ENCODE data around the gene JAZF1. TPM values are rescaled to one million over a fixed set of nuclear protein-coding genes. Genes with fewer than 3 reads are reported as not detected.

JAZF1 gene
- total and polyA plus RNA-seq, 2 of the 8 experiments (the other 6 are each of a cell fraction or from before 2014, with no cell fraction given), result 2.6 to 21.8 TPM

DNA sequence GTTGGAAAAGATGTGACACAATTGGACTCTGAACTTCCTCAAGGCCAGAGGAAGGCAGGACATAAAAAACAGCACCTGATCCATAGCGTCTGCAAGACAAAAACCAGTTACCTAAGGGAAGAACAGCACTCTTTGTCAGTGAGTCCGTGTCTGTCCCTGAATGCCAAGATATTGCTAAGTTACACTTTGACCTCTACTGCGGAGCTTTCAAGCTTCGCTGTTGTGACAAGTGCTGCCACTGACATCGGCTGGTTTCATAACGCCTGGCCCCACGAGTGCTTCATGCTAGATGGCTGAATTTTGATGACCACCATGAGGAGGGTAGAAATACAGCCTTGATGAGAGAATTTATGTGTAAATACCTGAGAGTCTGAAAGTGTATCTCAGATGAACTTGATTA lies 49.7 kb upstream of the JAZF1 start (continued):
- no peak for TF ChIP-seq CTBP2 (IDR thresholded peaks at IDR 0.05; ENCODE audit: borderline replicate concordance, insufficient read depth, insufficient read length, low read length)
- TF ChIP-seq, protein P1, sequence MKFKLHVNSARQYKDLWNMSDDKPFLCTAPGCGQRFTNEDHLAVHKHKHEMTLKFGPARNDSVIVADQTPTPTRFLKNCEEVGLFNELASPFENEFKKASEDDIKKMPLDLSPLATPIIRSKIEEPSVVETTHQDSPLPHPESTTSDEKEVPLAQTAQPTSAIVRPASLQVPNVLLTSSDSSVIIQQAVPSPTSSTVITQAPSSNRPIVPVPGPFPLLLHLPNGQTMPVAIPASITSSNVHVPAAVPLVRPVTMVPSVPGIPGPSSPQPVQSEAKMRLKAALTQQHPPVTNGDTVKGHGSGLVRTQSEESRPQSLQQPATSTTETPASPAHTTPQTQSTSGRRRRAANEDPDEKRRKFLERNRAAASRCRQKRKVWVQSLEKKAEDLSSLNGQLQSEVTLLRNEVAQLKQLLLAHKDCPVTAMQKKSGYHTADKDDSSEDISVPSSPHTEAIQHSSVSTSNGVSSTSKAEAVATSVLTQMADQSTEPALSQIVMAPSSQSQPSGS (IDR thresholded peaks at IDR 0.05; ENCODE audit: low read length), result no peak
- TF ChIP-seq, protein P2, sequence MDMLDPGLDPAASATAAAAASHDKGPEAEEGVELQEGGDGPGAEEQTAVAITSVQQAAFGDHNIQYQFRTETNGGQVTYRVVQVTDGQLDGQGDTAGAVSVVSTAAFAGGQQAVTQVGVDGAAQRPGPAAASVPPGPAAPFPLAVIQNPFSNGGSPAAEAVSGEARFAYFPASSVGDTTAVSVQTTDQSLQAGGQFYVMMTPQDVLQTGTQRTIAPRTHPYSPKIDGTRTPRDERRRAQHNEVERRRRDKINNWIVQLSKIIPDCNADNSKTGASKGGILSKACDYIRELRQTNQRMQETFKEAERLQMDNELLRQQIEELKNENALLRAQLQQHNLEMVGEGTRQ (IDR thresholded peaks at IDR 0.05; ENCODE audit: low read length), result no peak

Measured in H1 (cell line).